ENCODE results near the gene DHX58.

DNA sequence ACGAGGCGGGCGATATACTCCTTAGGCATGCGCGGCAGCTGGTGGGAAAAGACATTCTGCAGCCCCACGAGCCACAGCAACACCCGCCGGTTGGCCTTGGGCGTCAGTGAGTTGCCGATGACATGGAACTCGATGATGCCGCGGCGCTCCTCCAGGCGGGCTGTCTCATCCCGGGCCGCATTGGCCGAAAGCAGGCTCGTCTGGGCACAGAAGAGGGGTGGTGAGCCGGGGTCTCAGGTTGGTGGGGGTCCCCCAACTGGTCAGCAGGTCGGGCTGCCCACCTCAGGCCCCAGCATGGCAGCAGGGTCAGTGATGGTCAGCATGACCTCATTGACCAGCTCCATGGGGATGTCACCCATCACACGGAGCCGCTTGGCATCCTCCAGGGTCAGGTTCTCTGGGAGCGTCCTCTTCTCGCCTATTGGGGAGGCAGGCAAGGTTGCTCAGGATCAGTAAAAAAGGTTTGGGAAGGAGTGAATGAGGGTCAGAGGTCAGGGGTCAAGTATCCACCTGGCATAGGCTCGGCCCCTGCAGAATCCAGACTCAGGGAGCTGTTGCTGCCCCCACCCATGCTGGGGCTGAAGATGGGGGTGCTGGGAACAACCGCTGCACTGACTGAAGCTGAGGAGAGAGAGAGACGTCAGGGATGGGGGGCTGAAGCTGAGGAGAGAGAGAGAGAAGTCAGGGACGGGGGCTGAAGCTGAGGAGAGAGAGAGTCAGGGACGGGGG lies 5.0 kb upstream of the DHX58 start:
- TF ChIP-seq, protein P1, sequence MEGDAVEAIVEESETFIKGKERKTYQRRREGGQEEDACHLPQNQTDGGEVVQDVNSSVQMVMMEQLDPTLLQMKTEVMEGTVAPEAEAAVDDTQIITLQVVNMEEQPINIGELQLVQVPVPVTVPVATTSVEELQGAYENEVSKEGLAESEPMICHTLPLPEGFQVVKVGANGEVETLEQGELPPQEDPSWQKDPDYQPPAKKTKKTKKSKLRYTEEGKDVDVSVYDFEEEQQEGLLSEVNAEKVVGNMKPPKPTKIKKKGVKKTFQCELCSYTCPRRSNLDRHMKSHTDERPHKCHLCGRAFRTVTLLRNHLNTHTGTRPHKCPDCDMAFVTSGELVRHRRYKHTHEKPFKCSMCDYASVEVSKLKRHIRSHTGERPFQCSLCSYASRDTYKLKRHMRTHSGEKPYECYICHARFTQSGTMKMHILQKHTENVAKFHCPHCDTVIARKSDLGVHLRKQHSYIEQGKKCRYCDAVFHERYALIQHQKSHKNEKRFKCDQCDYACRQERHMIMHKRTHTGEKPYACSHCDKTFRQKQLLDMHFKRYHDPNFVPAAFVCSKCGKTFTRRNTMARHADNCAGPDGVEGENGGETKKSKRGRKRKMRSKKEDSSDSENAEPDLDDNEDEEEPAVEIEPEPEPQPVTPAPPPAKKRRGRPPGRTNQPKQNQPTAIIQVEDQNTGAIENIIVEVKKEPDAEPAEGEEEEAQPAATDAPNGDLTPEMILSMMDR (IDR thresholded peaks at IDR 0.05; ENCODE audit: low read depth, low read length, missing input control), result no peak
- TF ChIP-seq JUND (IDR thresholded peaks at IDR 0.05), result no peak
- no peak for TF ChIP-seq NR2F2 (IDR thresholded peaks at IDR 0.05)
- TF ChIP-seq HNF4G (IDR thresholded peaks at IDR 0.05), result no peak
- TF ChIP-seq FOXA2 (IDR thresholded peaks at IDR 0.05), result no peak
- TF ChIP-seq, protein P2, sequence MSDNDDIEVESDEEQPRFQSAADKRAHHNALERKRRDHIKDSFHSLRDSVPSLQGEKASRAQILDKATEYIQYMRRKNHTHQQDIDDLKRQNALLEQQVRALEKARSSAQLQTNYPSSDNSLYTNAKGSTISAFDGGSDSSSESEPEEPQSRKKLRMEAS (IDR thresholded peaks at IDR 0.05), result no peak
- TF ChIP-seq TAF1 (conservative IDR thresholded peaks at IDR 0.05), result no peak
- no peak for TF ChIP-seq RAD21 (IDR thresholded peaks at IDR 0.05)
